SW480 (cell line): ENCODE measurements around the gene PTGES.
A peak's percentile ranks its signal among the peaks of the same experiment; 100 is the strongest.
"Not testable (repeated sequence)": the region's sequence is repeated elsewhere in the genome, so short reads cannot be mapped to it uniquely, and the experiment has no call there.

Experiments used
- DNase-seq: peaks from one replicate; pipeline ENCODE4 v3.0.0-alpha.2; 2016; ENCODE audit warnings: low spot score

PTGES gene, protein sequence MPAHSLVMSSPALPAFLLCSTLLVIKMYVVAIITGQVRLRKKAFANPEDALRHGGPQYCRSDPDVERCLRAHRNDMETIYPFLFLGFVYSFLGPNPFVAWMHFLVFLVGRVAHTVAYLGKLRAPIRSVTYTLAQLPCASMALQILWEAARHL

DNA sequence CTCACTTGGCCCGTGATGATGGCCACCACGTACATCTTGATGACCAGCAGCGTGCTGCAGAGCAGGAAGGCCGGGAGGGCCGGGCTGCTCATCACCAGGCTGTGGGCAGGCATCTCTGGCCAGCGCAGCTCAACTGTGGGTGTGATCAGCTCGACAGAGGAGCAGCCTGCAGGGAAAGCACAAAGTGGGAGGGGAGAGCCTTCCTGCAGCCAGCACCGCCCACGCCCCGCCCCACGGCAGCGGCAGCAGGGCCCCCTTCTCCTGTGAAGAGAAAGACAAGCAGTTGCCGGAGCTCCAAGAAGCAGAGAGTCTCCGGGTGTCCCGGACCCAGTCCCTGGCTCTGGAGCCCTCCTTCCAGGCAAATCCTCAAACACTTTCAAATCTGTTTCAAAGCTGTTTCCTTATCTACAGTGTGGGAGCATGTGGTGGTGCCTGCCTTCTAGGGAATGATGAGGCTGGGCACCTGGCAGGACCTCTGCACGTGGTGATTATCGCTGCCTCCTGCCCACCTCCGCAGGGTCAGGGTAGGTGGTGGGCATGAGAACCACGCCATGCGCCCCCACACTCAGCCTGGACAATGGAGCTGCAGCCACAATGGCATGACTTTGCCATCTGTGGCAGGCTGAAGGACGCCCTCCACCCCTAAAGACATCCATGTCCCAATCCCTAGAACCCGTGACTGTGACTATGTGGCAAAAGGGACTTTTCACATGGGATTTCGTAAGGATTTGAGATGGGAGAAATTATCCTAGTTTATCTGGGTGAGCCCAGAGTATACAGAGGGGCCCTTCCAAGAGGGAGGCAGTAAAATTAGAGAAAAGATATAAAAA is at the start of gene PTGES:
Gene PTGES (minus strand): TSS at position 143 of the 830 bp plus-strand sequence. CDS start 30 bp downstream, at position 113.
- DNase-seq: peak; percentile 54

DNA sequence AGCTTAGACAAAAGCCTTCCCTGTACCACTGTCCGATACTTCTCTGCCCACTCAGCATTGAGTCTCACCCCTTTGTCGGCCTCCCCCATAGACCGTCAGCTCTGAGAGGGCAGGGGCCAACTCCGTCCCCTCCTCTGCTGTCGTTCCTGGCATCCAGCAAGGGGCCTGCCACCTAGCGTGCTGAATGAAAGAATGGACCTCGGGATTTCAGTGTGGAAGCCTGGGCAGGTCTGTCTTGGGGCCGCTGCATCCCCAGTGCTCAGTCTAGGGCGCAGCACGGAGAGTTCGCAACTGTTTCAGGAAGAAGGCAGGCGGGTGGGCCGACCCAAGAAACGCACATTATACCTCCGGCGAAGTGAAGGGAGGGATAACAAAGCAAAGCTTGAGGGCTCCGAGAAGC is 48.7 kb upstream of the PTGES start:
- DNase-seq: no peak

- DNase-seq: no peak
These were observed 46.1 kb upstream of the PTGES start for GRCh38 chr9:129798973-129799372.

DNA sequence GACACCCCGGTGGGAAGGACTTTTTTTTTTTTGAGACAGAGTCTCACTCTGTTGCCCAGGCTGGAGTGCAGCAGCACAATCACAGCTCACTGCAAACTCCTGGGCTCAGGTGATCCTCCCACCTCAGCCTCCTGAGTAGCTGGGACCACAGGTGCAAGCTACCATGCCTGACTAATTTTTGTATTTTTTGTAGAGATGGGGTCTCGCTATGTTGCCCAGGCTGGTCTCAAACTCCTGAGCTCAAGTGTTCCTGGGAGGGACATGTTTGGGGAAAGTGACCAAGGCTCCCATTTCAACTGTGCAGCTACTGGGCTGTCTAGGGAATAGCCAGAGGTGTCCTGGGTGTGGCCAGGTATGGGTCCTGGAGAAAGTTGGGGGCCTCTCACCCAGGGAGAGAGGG is 43.2 kb upstream of the PTGES start:
- DNase-seq: not testable (repeated sequence)

DNA sequence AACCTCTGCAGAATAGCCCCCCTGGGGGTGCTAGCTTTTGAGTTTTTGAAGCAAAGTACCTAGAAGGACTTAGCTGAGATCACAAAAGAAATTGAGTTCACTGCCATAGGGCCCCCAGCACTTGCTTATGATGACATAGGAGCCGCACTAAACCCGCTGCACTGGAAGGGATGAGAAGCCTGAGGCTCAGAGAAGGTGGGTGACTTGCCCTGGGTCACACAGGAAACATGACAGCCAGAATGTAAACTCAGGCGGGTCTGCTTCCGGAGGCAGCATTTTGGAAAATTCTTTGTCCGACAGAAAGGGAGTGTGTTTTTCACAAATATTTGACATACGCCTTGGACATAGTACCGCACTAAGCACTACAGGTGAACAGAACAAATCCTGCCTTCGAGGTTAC is 41.7 kb upstream of the PTGES start:
- DNase-seq: no peak

- no peak for DNase-seq
These were observed 33.6 kb upstream of the PTGES start for GRCh38 chr9:129786481-129786880.

DNA sequence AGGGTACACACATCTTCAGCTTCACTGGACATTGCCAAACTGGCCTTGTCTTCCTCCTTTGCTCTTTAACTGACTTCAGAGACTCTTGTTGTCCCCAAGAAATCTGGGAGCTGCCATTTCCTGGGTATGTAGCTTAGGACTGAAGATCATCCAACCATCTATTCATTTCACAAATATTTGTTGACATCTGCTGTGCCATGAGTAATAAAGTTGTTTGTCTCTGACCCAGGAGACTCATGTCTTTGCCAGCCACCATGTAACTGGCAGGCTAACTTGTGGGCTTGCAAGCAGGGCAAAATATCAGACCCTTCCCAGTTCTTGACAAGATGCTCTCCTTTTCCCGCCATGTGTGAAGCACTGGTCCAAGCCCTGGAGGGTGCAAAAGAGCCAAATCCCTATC is 33.0 kb upstream of the PTGES start:
- DNase-seq: no peak

DNA sequence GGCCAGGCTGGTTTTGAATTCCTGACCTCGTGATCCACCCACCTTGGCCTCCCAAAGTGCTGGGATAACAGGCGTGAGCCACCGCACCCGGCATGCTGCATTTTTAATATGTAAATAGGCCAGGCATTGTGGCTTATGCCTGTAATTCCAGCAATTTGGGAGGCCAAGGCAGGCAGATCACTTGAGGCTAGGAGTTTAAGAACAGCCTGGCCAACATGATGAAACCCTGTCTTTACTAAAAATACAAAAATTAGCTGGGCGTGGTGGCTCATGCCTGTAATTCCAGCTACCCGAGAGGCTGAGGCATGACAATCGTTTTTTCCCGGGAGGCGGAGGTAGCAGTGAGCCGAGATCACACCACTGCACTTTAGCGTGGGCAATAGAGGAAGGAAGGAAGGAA is 32.1 kb upstream of the PTGES start:
- not testable (repeated sequence) for DNase-seq

DNA sequence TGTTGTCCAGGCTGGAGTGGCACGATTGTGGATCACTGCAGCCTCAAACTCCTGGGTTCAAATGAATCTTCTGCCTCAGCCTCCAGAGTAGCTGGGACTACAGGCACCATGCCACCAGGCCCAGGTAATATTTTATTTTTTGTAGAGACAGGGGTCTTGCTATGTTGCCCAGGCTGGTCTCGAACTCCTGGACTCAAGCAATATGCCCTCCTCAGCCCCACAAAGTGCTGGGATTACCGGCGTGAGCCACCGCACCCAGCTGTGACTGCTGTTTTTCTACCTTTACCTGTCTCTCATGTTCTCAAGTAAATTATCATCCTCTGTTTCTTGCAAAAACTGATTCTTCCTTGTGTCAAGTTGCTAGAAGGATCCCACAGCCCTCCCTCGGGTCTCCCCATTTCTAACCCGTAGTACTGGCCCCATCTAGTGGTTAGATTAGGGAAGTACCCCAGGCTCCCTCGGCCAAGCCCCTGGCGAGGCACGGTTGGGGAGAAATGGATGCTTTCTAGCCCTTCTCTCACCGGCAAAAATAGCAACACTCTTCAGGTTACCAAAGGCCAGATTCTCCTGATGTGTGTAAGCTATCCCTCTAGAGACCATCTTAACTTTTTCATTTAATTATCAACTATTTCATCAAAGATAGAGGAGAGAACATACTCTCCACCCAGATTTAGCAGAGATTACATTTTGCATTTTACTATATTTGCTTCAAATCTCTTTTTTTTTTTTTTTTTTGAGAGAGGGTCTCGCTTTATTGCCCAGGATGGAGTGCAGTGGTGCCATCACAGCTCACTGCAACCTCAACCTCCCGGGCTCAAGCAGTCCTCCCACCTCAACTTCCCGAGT is 30.9 kb upstream of the PTGES start:
- peak; percentile 53 for DNase-seq

DNA sequence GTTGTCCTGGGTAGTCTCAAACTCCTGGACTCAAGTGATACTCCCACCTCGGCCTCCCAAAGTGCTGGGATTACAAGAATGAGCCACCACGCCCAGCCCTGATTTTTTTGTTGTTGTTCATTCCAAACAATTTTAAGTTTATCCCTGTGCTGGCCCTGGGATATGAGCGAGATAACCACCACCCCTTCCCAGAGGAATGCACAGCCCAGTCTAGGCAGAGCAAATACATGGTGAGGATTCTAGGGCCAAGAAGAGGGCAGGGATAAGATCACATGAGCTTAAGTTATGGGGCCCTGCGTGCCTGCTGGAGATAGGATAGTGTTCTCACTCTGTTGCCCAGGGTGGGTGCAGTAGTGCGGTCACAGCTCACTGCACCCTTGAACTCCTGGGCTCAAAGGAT is 29.1 kb upstream of the PTGES start:
- DNase-seq: no peak

GRCh38 chr9:129781131-129781530 is 28.3 kb upstream of the PTGES start:
- no peak for DNase-seq

GRCh38 chr9:129779560-129780190 is 26.8 kb upstream of the PTGES start:
- DNase-seq: no peak

- no peak for DNase-seq
These were observed 25.6 kb upstream of the PTGES start for GRCh38 chr9:129778469-129778868.

DNA sequence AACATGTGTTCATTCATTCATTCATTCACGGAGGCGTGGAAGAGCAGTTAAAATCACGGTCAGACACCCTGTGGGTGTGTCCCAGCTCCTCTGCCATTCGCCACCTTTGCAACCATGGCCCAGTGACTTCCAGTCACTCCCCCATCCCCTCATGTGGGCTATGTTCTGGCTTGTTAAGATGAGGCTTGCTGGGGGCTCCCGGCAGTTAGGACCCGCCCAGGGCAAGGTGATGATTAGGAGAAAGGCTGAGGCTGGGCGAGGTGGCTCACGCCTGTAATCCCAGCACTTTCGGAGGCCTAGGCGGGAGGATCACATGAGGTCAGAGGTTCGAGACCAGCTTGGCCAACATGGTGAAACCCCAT is 24.9 kb upstream of the PTGES start:
- DNase-seq: no peak

- peak; percentile 94 for DNase-seq
These were observed 24.3 kb upstream of the PTGES start for GRCh38 chr9:129776938-129777768.

DNA sequence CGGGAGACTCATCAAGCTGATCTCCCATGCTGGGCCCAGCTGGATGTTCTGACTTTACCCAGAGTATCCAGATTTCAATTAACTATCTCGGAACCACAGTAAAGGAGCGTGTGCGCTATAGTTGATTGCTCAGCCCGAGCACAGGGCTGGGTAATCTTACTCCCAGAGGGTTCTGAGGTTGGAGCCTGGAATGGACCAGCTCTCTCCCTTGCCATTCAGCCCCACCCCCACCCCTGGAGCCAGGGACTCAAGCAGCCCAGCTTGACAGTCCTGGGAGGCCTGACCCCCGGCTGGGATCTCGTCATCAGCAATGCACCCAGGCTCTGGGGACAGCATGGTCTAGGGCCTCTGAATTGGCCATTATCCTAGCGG is 23.7 kb upstream of the PTGES start:
- DNase-seq: no peak

DNA sequence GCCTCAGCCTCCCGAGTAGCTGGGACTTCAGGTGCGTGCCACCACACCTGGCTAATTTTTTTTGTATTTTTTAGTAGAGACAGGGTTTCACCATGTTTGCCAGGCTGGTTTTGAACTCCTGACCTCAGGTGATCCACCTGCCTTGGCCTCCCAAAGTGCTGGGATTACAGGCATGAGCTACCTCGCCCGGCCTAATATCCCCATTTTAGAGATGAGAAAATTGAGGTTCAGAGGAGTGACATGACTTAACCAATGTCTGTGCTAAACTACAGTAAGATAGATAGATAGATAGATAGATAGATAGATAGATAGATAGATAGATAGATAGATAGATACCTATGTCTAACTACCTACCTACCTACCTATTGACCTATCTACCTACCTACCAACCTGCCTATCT is 23.3 kb upstream of the PTGES start:
- not testable (repeated sequence) for DNase-seq

DNA sequence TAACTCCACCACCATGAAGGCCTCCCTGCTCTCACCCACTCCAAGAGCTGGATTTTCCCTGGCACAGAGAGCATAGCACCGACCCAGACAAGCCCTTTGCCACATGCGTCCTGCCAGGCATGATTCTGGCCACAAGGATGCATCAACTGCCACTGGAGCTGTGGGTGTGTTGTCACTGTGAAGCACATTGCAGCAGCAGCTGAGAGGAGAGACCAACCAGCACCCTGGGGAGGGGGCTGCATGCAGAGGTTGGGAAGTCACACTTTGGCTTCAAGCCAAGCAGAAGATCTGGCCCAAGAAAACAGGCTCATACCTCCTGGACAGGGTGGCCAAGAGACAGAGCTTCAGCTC is 22.6 kb upstream of the PTGES start:
- DNase-seq: no peak

- DNase-seq: no peak
These were observed 22.1 kb upstream of the PTGES start for GRCh38 chr9:129774791-129775447.

DNA sequence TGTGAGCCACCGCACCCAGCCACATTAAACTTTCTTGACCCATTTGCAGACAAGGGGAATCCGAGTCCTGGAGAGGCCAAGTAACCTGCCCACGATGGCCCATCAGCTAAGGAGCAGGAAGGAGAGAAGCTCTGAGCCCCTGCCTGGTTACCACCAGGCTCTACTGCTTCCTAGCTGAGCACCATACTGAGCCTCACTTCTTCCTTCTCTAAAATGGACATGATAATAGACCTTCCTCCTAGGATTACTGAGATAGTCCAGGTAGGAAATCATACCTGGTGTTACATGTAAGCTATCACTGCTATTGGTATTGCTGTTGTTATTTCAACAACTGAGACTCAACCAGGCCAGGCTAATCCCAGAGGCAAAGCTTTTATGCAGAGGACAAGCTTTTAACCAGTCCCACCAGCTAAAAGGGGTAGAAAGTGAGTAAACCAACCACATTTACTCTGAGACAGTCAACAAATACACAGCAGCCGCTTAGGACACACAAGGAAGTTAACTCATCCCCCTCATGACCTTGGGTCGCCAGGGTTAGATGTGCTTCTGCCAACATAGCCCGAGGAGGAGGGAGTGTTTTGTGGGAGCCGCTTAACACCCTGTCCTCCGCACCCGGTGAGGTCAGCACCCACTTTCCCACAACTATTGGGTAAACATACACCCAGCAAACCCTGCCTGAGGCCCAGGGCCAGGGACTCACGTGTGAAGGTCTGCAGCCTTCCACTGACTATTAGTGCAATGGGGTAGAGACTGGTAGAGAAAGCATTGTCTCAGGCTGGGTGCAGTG is 20.6 kb upstream of the PTGES start:
- DNase-seq: peak; percentile 42
